Naive thymus-derived CD4-positive, alpha-beta T cell (primary cell): ENCODE measurements around the gene XPO1. TPM values are rescaled to one million over a fixed set of nuclear protein-coding genes. Genes with fewer than 3 reads are reported as not detected.
"Not testable (repeated sequence)": the region's sequence is repeated elsewhere in the genome, so short reads cannot be mapped to it uniquely, and the experiment has no call there.

Experiments used
- ATAC-seq: fragments of 150-1000 bp; cut with Tn5 transposase; 2 replicates; pipeline ENCODE4 v1.10.0; 2021; ENCODE audit warnings: mild to moderate bottlenecking, moderate library complexity
- CTCF ChIA-PET: fragments of 350-600 bp; sonication (Branson Sonifier 250); formaldehyde crosslinking; loops from one replicate; lab custom pipeline; 2021; ENCODE audit warnings: antibody characterized with exemption; lab: Charles Lee
- POLR2A ChIA-PET: fragments of 350-600 bp; sonication (Branson Sonifier 250); formaldehyde crosslinking; loops from one replicate; lab custom pipeline; 2021; ENCODE audit warnings: antibody characterized with exemption, inconsistent platforms; lab: Charles Lee
- DNase-seq, 9 donors: peaks; one replicate each; pipeline versions ENCODE4 v3.0.0 to v3.0.0-alpha.2; 2020 to 2022; ENCODE audit warnings: mixed read lengths in 1 of 9
- H3K27ac ChIP-seq: one replicate; pipeline ENCODE4 v1.7.0; 2013; ENCODE audit warnings: mild to moderate bottlenecking, low read depth, low read length, moderate library complexity
- H3K27me3 ChIP-seq, 2 donors: one replicate each; pipeline ENCODE4 v1.7.0; 2013; ENCODE audit warnings: low read length in 2 of 2, mild to moderate bottlenecking in 2 of 2, moderate library complexity in 2 of 2; ENCODE audit not compliant: control insufficient read depth in 2 of 2, insufficient read depth in 2 of 2
- H3K36me3 ChIP-seq, 3 experiments: 1 replicate in 2 of 3; 2 replicates in 1 of 3; pipeline ENCODE4 v1.7.0; 2013; ENCODE audit warnings: low read length in 3 of 3, mild to moderate bottlenecking in 3 of 3, moderate library complexity in 1 of 3; ENCODE audit not compliant: insufficient read depth in 3 of 3, control insufficient read depth in 2 of 3
- H3K4me1 ChIP-seq, 2 donors: one replicate each; pipeline ENCODE4 v1.7.0; 2013; ENCODE audit warnings: low read length in 2 of 2, mild to moderate bottlenecking in 2 of 2, moderate library complexity in 1 of 2; ENCODE audit not compliant: control insufficient read depth in 2 of 2, insufficient read depth in 2 of 2
- H3K4me3 ChIP-seq: 2 replicates; pipeline ENCODE4 v1.7.0; 2013; ENCODE audit warnings: mild to moderate bottlenecking, low read length
- H3K9me3 ChIP-seq, 3 experiments: 1 replicate in 2 of 3; 2 replicates in 1 of 3; pipeline ENCODE4 v1.7.0; 2013; ENCODE audit warnings: low read length in 3 of 3; ENCODE audit not compliant: control insufficient read depth in 2 of 3
- H3K27ac Mint-ChIP-seq, 9 donors: one replicate each; pipeline ENCODE4 v1.8.0; 2020 to 2022; ENCODE audit warnings: mixed read lengths in 9 of 9, mild to moderate bottlenecking in 8 of 9, moderate library complexity in 5 of 9, inconsistent platforms in 2 of 9
- H3K27me3 Mint-ChIP-seq, 5 donors: one replicate each; pipeline ENCODE4 v1.8.0; 2021 to 2022; ENCODE audit warnings: mixed read lengths in 5 of 5, mild to moderate bottlenecking in 1 of 5
- H3K36me3 Mint-ChIP-seq, 5 donors: one replicate each; pipeline ENCODE4 v1.8.0; 2020 to 2022; ENCODE audit warnings: mixed read lengths in 5 of 5, mild to moderate bottlenecking in 3 of 5, inconsistent platforms in 1 of 5
- H3K4me1 Mint-ChIP-seq, 7 donors: one replicate each; pipeline ENCODE4 v1.8.0; 2020 to 2022; ENCODE audit warnings: mixed read lengths in 7 of 7, mild to moderate bottlenecking in 3 of 7, inconsistent platforms in 1 of 7
- H3K4me3 Mint-ChIP-seq, 10 donors: one replicate each; pipeline ENCODE4 v1.8.0; 2020 to 2022; ENCODE audit warnings: mild to moderate bottlenecking in 10 of 10, mixed read lengths in 10 of 10, moderate library complexity in 6 of 10, inconsistent platforms in 2 of 10
- H3K9me3 Mint-ChIP-seq, 11 donors: one replicate each; pipeline ENCODE4 v1.8.0; 2020 to 2022; ENCODE audit warnings: mixed read lengths in 11 of 11, mild to moderate bottlenecking in 4 of 11, inconsistent platforms in 1 of 11, moderate library complexity in 1 of 11
- intact Hi-C, 2 donors: fragments of 100-400 bp; cut with micrococcal nuclease; formaldehyde crosslinking; loops; one replicate each; pipeline ENCODE4 v1.15.1; 2023
- polyA plus RNA-seq, 2 donors: library from polyadenylated mRNA; unstranded; fragments of 300-500 nt; fragmentation: Illumina TruSeq; gene quantifications; one replicate each; pipeline ENCODE4 v1.2.3, GENCODE V29; 2021
- total RNA-seq, 6 experiments: library from RNA in 5 of 6; stranded (reverse) in 5 of 6; gene quantifications; 1 replicate in 5 of 6; 2 replicates in 1 of 6; pipeline ENCODE4 v1.2.3 and lab custom pipeline; 2021 to 2026

Gene XPO1
- total and polyA plus RNA-seq, 7 experiments from 2014 or later = 40.2 to 192 (median 140) TPM

GRCh38 chr2:61469424-61470121, 68.6 kb downstream of the XPO1 start:
- H3K27ac ChIP-seq = peak overlapping the region; percentile 98
- peak overlapping the region; percentile 95 to 98 (median 96) for H3K27ac Mint-ChIP-seq
- H3K27me3 ChIP-seq = no peaks in the 10 kb centered on the region
- peaks cover 14 to 58% (median 39%) of the 10 kb centered on the region in 7 donors for H3K4me1 Mint-ChIP-seq
- peak overlapping the region; percentile 85 to 97 (median 94) for H3K4me3 Mint-ChIP-seq
- CTCF ChIA-PET = interaction anchor here (0.7 kb wide), 1 partner anchor 15 kb away, joined by 3 read pairs; no protein-coding TSS in a partner anchor
- POLR2A ChIA-PET = interaction anchor here (0.6 to 1.5 kb wide), 5 partner anchors 12 to 292 kb away, joined by 3 to 11 read pairs (median 7); partner anchors contain the start of gene XPO1
- H3K36me3 Mint-ChIP-seq = peaks cover 0 to 7% (median 3%) of the 10 kb centered on the region in 5 donors
- DNase-seq (no peak), ATAC-seq (no peak)
- H3K9me3 Mint-ChIP-seq = no peaks in the 10 kb centered on the region
- no peaks in the 10 kb centered on the region for H3K9me3 ChIP-seq
- intact Hi-C loops = loop anchor here (2.0 to 10.0 kb wide), 10 partner anchors 13 to 1238 kb away; partner anchors contain the start of genes CCT4 (in 1 of the 2), EHBP1 (in 1 of the 2), PEX13 (in 1 of the 2) and REL (in 1 of the 2)
- peaks cover 0 to 7% (median 0%) of the 10 kb centered on the region in 3 experiments for H3K36me3 ChIP-seq
- peak overlapping the region; percentile 84 for H3K4me3 ChIP-seq
- H3K4me1 ChIP-seq = peaks cover 17 to 30% of the 10 kb centered on the region in 2 donors
- H3K27me3 Mint-ChIP-seq = no peaks in the 10 kb centered on the region

GRCh38 chr2:61468231-61468630, 69.9 kb downstream of the XPO1 start:
- H3K27ac ChIP-seq, ATAC-seq, intact Hi-C loops, H3K9me3 ChIP-seq, H3K27me3 ChIP-seq, H3K36me3 ChIP-seq, H3K36me3 Mint-ChIP-seq, H3K27me3 Mint-ChIP-seq, H3K4me3 ChIP-seq, DNase-seq, H3K9me3 Mint-ChIP-seq: not testable (repeated sequence)
- ChIA-PET CTCF (interaction anchor here (1.1 kb wide), 1 partner anchor 70 kb away, joined by 3 read pairs; the partner anchor contains the start of gene XPO1), POLR2A (interaction anchor here (0.6 to 1.5 kb wide), 2 partner anchors 35 to 70 kb away, joined by 7 read pairs; partner anchors contain the start of gene XPO1)
- peak overlapping the region in 9 of 10 donors; percentile 25 to 97 (median 94) for H3K4me3 Mint-ChIP-seq
- H3K4me1 Mint-ChIP-seq = peaks cover 22 to 69% (median 51%) of the 10 kb centered on the region in 7 donors
- H3K4me1 ChIP-seq = peaks cover 27 to 36% of the 10 kb centered on the region in 2 donors
- H3K27ac Mint-ChIP-seq = peak overlapping the region in 1 of 9 donors; percentile 98

GRCh38 chr2:61465045-61465444, 73.1 kb downstream of the XPO1 start:
- H3K36me3 ChIP-seq = no peaks in the 10 kb centered on the region
- H3K27ac ChIP-seq = no peak overlapping the region
- Mint-ChIP-seq H3K27ac (peak overlapping the region in 2 of 9 donors; percentile 38 to 64), H3K36me3 (peaks cover 0 to 7% (median 5%) of the 10 kb centered on the region in 5 donors), H3K4me3 (peak overlapping the region in 7 of 10 donors; percentile 5 to 72 (median 37)), H3K4me1 (peaks cover 31 to 87% (median 61%) of the 10 kb centered on the region in 7 donors), H3K9me3 (no peaks in the 10 kb centered on the region), H3K27me3 (no peaks in the 10 kb centered on the region)
- CTCF ChIA-PET = no interaction called here
- intact Hi-C loops = no loop called here
- H3K27me3 ChIP-seq = no peaks in the 10 kb centered on the region
- peaks cover 35 to 42% of the 10 kb centered on the region in 2 donors for H3K4me1 ChIP-seq
- DNase-seq (no peak), ATAC-seq (no peak)
- H3K9me3 ChIP-seq = no peaks in the 10 kb centered on the region
- POLR2A ChIA-PET = interaction anchor here (0.7 kb wide), 2 partner anchors 73 to 74 kb away, joined by 3 read pairs; partner anchors contain the start of gene XPO1
- no peak overlapping the region for H3K4me3 ChIP-seq

GRCh38 chr2:61463769-61464475, 74.2 kb downstream of the XPO1 start:
- no peaks in the 10 kb centered on the region for H3K36me3 ChIP-seq
- no peak overlapping the region for H3K4me3 ChIP-seq
- peaks cover 30 to 35% of the 10 kb centered on the region in 2 donors for H3K4me1 ChIP-seq
- peaks cover 31 to 87% (median 58%) of the 10 kb centered on the region in 7 donors for H3K4me1 Mint-ChIP-seq
- intact Hi-C loops = loop anchor here in 1 of 2 donors (2.0 kb wide), 1 partner anchor 15 kb away; no protein-coding TSS in a partner anchor
- ATAC-seq (no peak), DNase-seq (no peak)
- H3K4me3 Mint-ChIP-seq = peak overlapping the region in 7 of 10 donors; percentile 33 to 72 (median 43)
- H3K27me3 ChIP-seq = no peaks in the 10 kb centered on the region
- H3K27me3 Mint-ChIP-seq = no peaks in the 10 kb centered on the region
- H3K27ac ChIP-seq = no peak overlapping the region
- ChIA-PET CTCF (no interaction called here), POLR2A (interaction anchor here (1.4 kb wide), 1 partner anchor 74 kb away, joined by 5 read pairs; the partner anchor contains the start of gene XPO1)
- no peaks in the 10 kb centered on the region for H3K9me3 ChIP-seq
- H3K36me3 Mint-ChIP-seq = peaks cover 0 to 11% (median 4%) of the 10 kb centered on the region in 5 donors
- H3K27ac Mint-ChIP-seq = peak overlapping the region in 3 of 9 donors; percentile 13 to 54 (median 22)
- H3K9me3 Mint-ChIP-seq = no peaks in the 10 kb centered on the region

- Mint-ChIP-seq H3K36me3 (peaks cover 0 to 11% (median 3%) of the 10 kb centered on the region in 5 donors), H3K27me3 (no peaks in the 10 kb centered on the region), H3K9me3 (no peaks in the 10 kb centered on the region), H3K27ac (peak overlapping the region in 1 of 9 donors; percentile 62), H3K4me1 (peaks cover 36 to 90% (median 67%) of the 10 kb centered on the region in 7 donors), H3K4me3 (peak overlapping the region in 4 of 10 donors; percentile 6 to 52 (median 29))
- ATAC-seq (no peak), DNase-seq (no peak)
- no peaks in the 10 kb centered on the region for H3K27me3 ChIP-seq
- H3K27ac ChIP-seq = no peak overlapping the region
- intact Hi-C loops = no loop called here
- ChIA-PET POLR2A (interaction anchor here (1.4 kb wide), 1 partner anchor 76 kb away, joined by 3 read pairs; no protein-coding TSS in a partner anchor), CTCF (interaction anchor here (0.7 kb wide), 1 partner anchor 34 kb away, joined by 3 read pairs; no protein-coding TSS in a partner anchor)
- H3K36me3 ChIP-seq = no peaks in the 10 kb centered on the region
- no peak overlapping the region for H3K4me3 ChIP-seq
- no peaks in the 10 kb centered on the region for H3K9me3 ChIP-seq
- H3K4me1 ChIP-seq = peaks cover 37 to 43% of the 10 kb centered on the region in 2 donors
Measured at GRCh38 chr2:61461404-61461803, 76.8 kb downstream of the XPO1 start.

- intact Hi-C loops = no loop called here
- no peaks in the 10 kb centered on the region for H3K9me3 ChIP-seq
- no peaks in the 10 kb centered on the region for H3K27me3 ChIP-seq
- Mint-ChIP-seq H3K9me3 (no peaks in the 10 kb centered on the region), H3K27ac (peak overlapping the region in 3 of 9 donors; percentile 41 to 73 (median 72)), H3K4me1 (peaks cover 43 to 94% (median 76%) of the 10 kb centered on the region in 7 donors), H3K4me3 (peak overlapping the region in 4 of 10 donors; percentile 16 to 52 (median 32)), H3K27me3 (no peaks in the 10 kb centered on the region), H3K36me3 (peaks cover 0 to 17% (median 9%) of the 10 kb centered on the region in 5 donors)
- ChIA-PET POLR2A (interaction anchor here (0.6 to 1.4 kb wide), 3 partner anchors 25 to 77 kb away, joined by 3 read pairs; no protein-coding TSS in a partner anchor), CTCF (interaction anchor here (0.6 kb wide), 1 partner anchor 31 kb away, joined by 5 read pairs; no protein-coding TSS in a partner anchor)
- no peaks in the 10 kb centered on the region for H3K36me3 ChIP-seq
- ATAC-seq (no peak), DNase-seq (no peak)
- no peak overlapping the region for H3K27ac ChIP-seq
- no peak overlapping the region for H3K4me3 ChIP-seq
- peaks cover 34 to 47% of the 10 kb centered on the region in 2 donors for H3K4me1 ChIP-seq
Measured at GRCh38 chr2:61460163-61460562, 78.0 kb downstream of the XPO1 start.
